Neural cell (in vitro differentiated cells): ENCODE results near the gene GTPBP3.

Experiments used
- CTCF ChIP-seq: fragments of 450-650 bp; IDR thresholded peaks from 2 replicates; pipeline ENCODE4 v1.5.1; 2014; ENCODE audit warnings: antibody characterized with exemption, mild to moderate bottlenecking, moderate library complexity; ENCODE audit not compliant: poor library complexity, severe bottlenecking
- EP300 ChIP-seq: fragments of 450-650 bp; conservative IDR thresholded peaks from 2 replicates; pipeline ENCODE4 v1.6.1; 2014; ENCODE audit warnings: antibody characterized with exemption, mild to moderate bottlenecking, moderate library complexity; ENCODE audit not compliant: poor library complexity, severe bottlenecking
- EZH2 ChIP-seq: fragments of 200-600, 300-800 bp; shearing (Covaris generic), sonication (generic); IDR thresholded peaks from 2 replicates; pipeline ENCODE4 v1.6.1; 2014; ENCODE audit warnings: antibody characterized with exemption, low read length, borderline replicate concordance, mild to moderate bottlenecking; ENCODE audit not compliant: insufficient read depth, poor library complexity, severe bottlenecking
- MXI1 ChIP-seq: fragments of 450-650 bp; conservative IDR thresholded peaks from 2 replicates; pipeline ENCODE4 v1.6.1; 2014; ENCODE audit warnings: antibody characterized with exemption, mild to moderate bottlenecking; ENCODE audit not compliant: poor library complexity, severe bottlenecking
- POLR2AphosphoS5 ChIP-seq: IDR thresholded peaks from 2 replicates; pipeline ENCODE4 v1.6.1; 2012
- RAD21 ChIP-seq: fragments of 450-650 bp; conservative IDR thresholded peaks from 2 replicates; pipeline ENCODE4 v1.6.1; 2014; ENCODE audit warnings: antibody characterized with exemption, mild to moderate bottlenecking, moderate library complexity
- REST ChIP-seq: IDR thresholded peaks from 2 replicates; pipeline ENCODE4 v1.6.1; 2012; ENCODE audit warnings: borderline replicate concordance
- SMC3 ChIP-seq: fragments of 450-650 bp; conservative IDR thresholded peaks from 2 replicates; pipeline ENCODE4 v1.6.1; 2014; ENCODE audit warnings: antibody characterized with exemption, mild to moderate bottlenecking, moderate library complexity; ENCODE audit not compliant: poor library complexity
- TAF1 ChIP-seq: IDR thresholded peaks from 2 replicates; pipeline ENCODE4 v1.6.1; 2012; ENCODE audit warnings: low read depth

GRCh38 chr19:17341845-17342244, 4.5 kb downstream of the GTPBP3 start:
- TF ChIP-seq CTCF: no peak
- no peak for TF ChIP-seq REST
- TF ChIP-seq RAD21: no peak
- TF ChIP-seq POLR2AphosphoS5: no peak
- no peak for TF ChIP-seq EZH2
- no peak for TF ChIP-seq EP300
- TF ChIP-seq MXI1: no peak
- no peak for TF ChIP-seq SMC3
- TF ChIP-seq TAF1: no peak
